SK-N-SH treated with all-trans-retinoic acid at 6 μM for 48 hours (cell line): Measurements from ENCODE around the gene CTH.
"Not testable (repeated sequence)": the region's sequence is repeated elsewhere in the genome, so short reads cannot be mapped to it uniquely, and the experiment has no call there.

Experiments
- ATAC-seq: fragments of 200-7000 bp; cut with Tn5 transposase; 3 replicates; pipeline ENCODE4 v1.9.1; 2020; ENCODE audit warnings: mild to moderate bottlenecking, moderate library complexity
- CREB5 ChIP-seq: fragments of 250-450 bp; sonication (Bioruptor Pico); IDR thresholded peaks from 2 replicates; pipeline ENCODE4 v1.5.1; 2020; ENCODE audit warnings: low read depth, mild to moderate bottlenecking, moderate library complexity
- CSDC2 ChIP-seq: fragments of 250-450 bp; sonication (Bioruptor Pico); IDR thresholded peaks from 2 replicates; pipeline ENCODE4 v1.5.0; 2020; ENCODE audit warnings: mild to moderate bottlenecking, moderate library complexity
- CSRNP3 ChIP-seq: fragments of 250-450 bp; sonication (Bioruptor Pico); IDR thresholded peaks from 2 replicates; pipeline ENCODE4 v1.5.1; 2021; ENCODE audit warnings: mild to moderate bottlenecking, moderate library complexity
- GLIS3 ChIP-seq: fragments of 250-450 bp; sonication (Bioruptor Pico); IDR thresholded peaks from 2 replicates; pipeline ENCODE4 v1.5.0; 2020; ENCODE audit warnings: mild to moderate bottlenecking, moderate library complexity
- ISL1 ChIP-seq: fragments of 250-450 bp; sonication (Bioruptor Pico); IDR thresholded peaks from 2 replicates; pipeline ENCODE4 v2.1.2; 2022; ENCODE audit warnings: mild to moderate bottlenecking, moderate library complexity
- PATZ1 ChIP-seq: fragments of 250-450 bp; sonication (Bioruptor Pico); IDR thresholded peaks from 2 replicates; pipeline ENCODE4 v1.8.0; 2020; ENCODE audit warnings: mild to moderate bottlenecking, moderate library complexity, borderline replicate concordance
- POU6F1 ChIP-seq: fragments of 250-450 bp; sonication (Bioruptor Pico); IDR thresholded peaks from 2 replicates; pipeline ENCODE4 v1.8.0; 2021; ENCODE audit warnings: low read depth, mild to moderate bottlenecking, moderate library complexity, borderline replicate concordance
- PPARA ChIP-seq: fragments of 250-450 bp; sonication (Bioruptor Pico); IDR thresholded peaks from 2 replicates; pipeline ENCODE4 v1.5.0; 2020; ENCODE audit warnings: mild to moderate bottlenecking, borderline replicate concordance
- RARB ChIP-seq: fragments of 250-450 bp; sonication (Bioruptor Pico); IDR thresholded peaks from 2 replicates; pipeline ENCODE4 v1.8.0; 2021; ENCODE audit warnings: mild to moderate bottlenecking, moderate library complexity
- TCF4 ChIP-seq: fragments of 250-450 bp; sonication (Bioruptor Pico); IDR thresholded peaks from 2 replicates; pipeline ENCODE4 v1.8.0; 2021; ENCODE audit warnings: mild to moderate bottlenecking, moderate library complexity, borderline replicate concordance
- TOX ChIP-seq: fragments of 250-450 bp; sonication (Bioruptor Pico); IDR thresholded peaks from 2 replicates; pipeline ENCODE4 v1.8.0; 2021; ENCODE audit warnings: mild to moderate bottlenecking, moderate library complexity, borderline replicate concordance
- TSHZ2 ChIP-seq: fragments of 250-450 bp; sonication (Bioruptor Pico); IDR thresholded peaks from 2 replicates; pipeline ENCODE4 v1.5.0; 2020; ENCODE audit warnings: mild to moderate bottlenecking, moderate library complexity
- ZC3H10 ChIP-seq: fragments of 250-450 bp; sonication (Bioruptor Pico); IDR thresholded peaks from 2 replicates; pipeline ENCODE4 v1.5.1; 2021; ENCODE audit warnings: mild to moderate bottlenecking, moderate library complexity
- ZFP3 ChIP-seq: fragments of 250-450 bp; sonication (Bioruptor Pico); IDR thresholded peaks from 2 replicates; pipeline ENCODE4 v1.5.0; 2020; ENCODE audit warnings: mild to moderate bottlenecking, moderate library complexity
- ZFP30 ChIP-seq: fragments of 450-650 bp; formaldehyde crosslinking; IDR thresholded peaks from 2 replicates; pipeline ENCODE4 v1.5.0; 2022; ENCODE audit warnings: mild to moderate bottlenecking, moderate library complexity
- ZNF565 ChIP-seq: fragments of 450-650 bp; formaldehyde crosslinking; conservative IDR thresholded peaks from 2 replicates; pipeline ENCODE4 v1.5.0; 2020; ENCODE audit warnings: low read depth, mild to moderate bottlenecking, moderate library complexity
- ZNF70 ChIP-seq: fragments of 450-650 bp; formaldehyde crosslinking; IDR thresholded peaks from 2 replicates; pipeline ENCODE4 v1.5.0; 2020; ENCODE audit warnings: mild to moderate bottlenecking, moderate library complexity
- ZNF8 ChIP-seq: fragments of 450-650 bp; formaldehyde crosslinking; IDR thresholded peaks from 2 replicates; pipeline ENCODE4 v1.5.0; 2020; ENCODE audit warnings: mild to moderate bottlenecking, moderate library complexity

CTH gene

GRCh38 chr1:70467531-70467930 lies 56.5 kb downstream of the CTH start (continued):
- TF ChIP-seq ZNF8 (CRISPR knock-in tag) (no peak), ZNF565 (CRISPR knock-in tag) (no peak), TOX (no peak), PPARA (CRISPR knock-in tag) (no peak), RARB (CRISPR knock-in tag) (no peak), CSRNP3 (CRISPR knock-in tag) (no peak), ZC3H10 (no peak)

- no peak for ATAC-seq
- TF ChIP-seq CSDC2 (CRISPR knock-in tag) (no peak), ZFP3 (CRISPR knock-in tag) (no peak), TOX (no peak), PPARA (CRISPR knock-in tag) (no peak), ZNF565 (CRISPR knock-in tag) (no peak), ISL1 (CRISPR knock-in tag) (no peak), CREB5 (CRISPR knock-in tag) (no peak), ZNF8 (CRISPR knock-in tag) (no peak), ZNF70 (no peak), PATZ1 (CRISPR knock-in tag) (no peak), POU6F1 (CRISPR knock-in tag) (no peak), TCF4 (CRISPR knock-in tag) (no peak), CSRNP3 (CRISPR knock-in tag) (no peak), GLIS3 (CRISPR knock-in tag) (no peak)
Measured at GRCh38 chr1:70468180-70468579, 57.1 kb downstream of the CTH start.

GRCh38 chr1:70469184-70469583 lies 58.1 kb downstream of the CTH start:
- TF ChIP-seq ZFP30 (CRISPR knock-in tag): peak; percentile 64
- not testable (repeated sequence) for ATAC-seq

GRCh38 chr1:70475023-70475422 lies 64.0 kb downstream of the CTH start:
- TF ChIP-seq PATZ1 (CRISPR knock-in tag): no peak
- no peak for TF ChIP-seq TSHZ2 (CRISPR knock-in tag)
- no peak for TF ChIP-seq ZC3H10
- no peak for TF ChIP-seq ZNF70
- no peak for ATAC-seq
